H1 (cell line): Measurements from ENCODE around the gene ATF7IP. TPM values are rescaled to one million over a fixed set of nuclear protein-coding genes. Genes with fewer than 3 reads are reported as not detected.
A peak's percentile ranks its signal among the peaks of the same experiment; 100 is the strongest.

Source experiments
- BACH1 ChIP-seq: IDR thresholded peaks from 2 replicates; pipeline ENCODE4 v1.6.1; 2012; ENCODE audit warnings: low read length, improper control_type of control experiment
- JUN ChIP-seq: IDR thresholded peaks from 2 replicates; pipeline ENCODE4 v1.6.1; 2011; ENCODE audit warnings: low read depth, mild to moderate bottlenecking, improper control_type of control experiment, low read length
- MAFK ChIP-seq: IDR thresholded peaks from 2 replicates; pipeline ENCODE4 v1.6.1; 2012; ENCODE audit warnings: low read depth, mild to moderate bottlenecking, improper control_type of control experiment, low read length
- NANOG ChIP-seq: IDR thresholded peaks from 2 replicates; pipeline ENCODE4 v1.6.1; 2011; ENCODE audit warnings: low read length, low read depth, mild to moderate bottlenecking, inconsistent platforms; ENCODE audit not compliant: insufficient read depth, poor library complexity, severe bottlenecking
- RBBP5 ChIP-seq: IDR thresholded peaks from 2 replicates; pipeline ENCODE4 v1.7.1; 2012; ENCODE audit warnings: low read depth, mild to moderate bottlenecking, inconsistent platforms, low read length, moderate library complexity, borderline replicate concordance
- SIRT6 ChIP-seq: IDR thresholded peaks from one replicate; pipeline ENCODE4 v1.7.1; 2012; ENCODE audit warnings: low read length, inconsistent platforms
- SP1 ChIP-seq: IDR thresholded peaks from 2 replicates; pipeline ENCODE4 v1.6.1; 2011; ENCODE audit warnings: low read depth, low read length
- SUZ12 ChIP-seq: fragments of 200-600 bp; sonication (generic); IDR thresholded peaks from 2 replicates; pipeline ENCODE4 v1.6.1; 2012; ENCODE audit warnings: mild to moderate bottlenecking, inconsistent platforms, low read length, moderate library complexity, mixed read lengths
- polyA plus RNA-seq, 7 experiments: library from polyadenylated mRNA; depleted of rRNA in 3 of 7; stranded (reverse) in 5 of 7; unstranded in 2 of 7; fragments of >200 nt in 5 of 7; fragments of 200-250 nt in 2 of 7; gene quantifications; 1 replicate in 5 of 7; 2 replicates in 1 of 7; 4 replicates in 1 of 7; pipeline versions ENCODE4 v1.2.1 to v1.2.3, GENCODE V29; 2011 to 2013; ENCODE audit warnings: missing spikeins in 2 of 7, mixed read lengths in 2 of 7
- total RNA-seq: library from RNA; stranded (reverse); fragmentation: NEBNext Ultra II Directional; extraction: Animal tissue kit (Norgen Biotek cat#: 25700); gene quantifications from 2 replicates; pipeline ENCODE4 v1.2.1, GENCODE V29; 2021
- TF ChIP-seq, protein P1 (sequence below): IDR thresholded peaks from 2 replicates; pipeline ENCODE4 v1.6.1; 2012; ENCODE audit warnings: inconsistent platforms
- TF ChIP-seq, protein P2 (sequence below): fragments of 300-600 bp; sonication (generic); IDR thresholded peaks from 2 replicates; pipeline ENCODE4 v1.7.1; 2012; ENCODE audit warnings: low read length, moderate library complexity, mild to moderate bottlenecking, inconsistent platforms; ENCODE audit not compliant: insufficient replicate concordance

ATF7IP gene
- total and polyA plus RNA-seq, 2 of the 8 experiments (the other 6 are each of a cell fraction or from before 2014, with no cell fraction given) = 34.2 to 148 TPM

DNA sequence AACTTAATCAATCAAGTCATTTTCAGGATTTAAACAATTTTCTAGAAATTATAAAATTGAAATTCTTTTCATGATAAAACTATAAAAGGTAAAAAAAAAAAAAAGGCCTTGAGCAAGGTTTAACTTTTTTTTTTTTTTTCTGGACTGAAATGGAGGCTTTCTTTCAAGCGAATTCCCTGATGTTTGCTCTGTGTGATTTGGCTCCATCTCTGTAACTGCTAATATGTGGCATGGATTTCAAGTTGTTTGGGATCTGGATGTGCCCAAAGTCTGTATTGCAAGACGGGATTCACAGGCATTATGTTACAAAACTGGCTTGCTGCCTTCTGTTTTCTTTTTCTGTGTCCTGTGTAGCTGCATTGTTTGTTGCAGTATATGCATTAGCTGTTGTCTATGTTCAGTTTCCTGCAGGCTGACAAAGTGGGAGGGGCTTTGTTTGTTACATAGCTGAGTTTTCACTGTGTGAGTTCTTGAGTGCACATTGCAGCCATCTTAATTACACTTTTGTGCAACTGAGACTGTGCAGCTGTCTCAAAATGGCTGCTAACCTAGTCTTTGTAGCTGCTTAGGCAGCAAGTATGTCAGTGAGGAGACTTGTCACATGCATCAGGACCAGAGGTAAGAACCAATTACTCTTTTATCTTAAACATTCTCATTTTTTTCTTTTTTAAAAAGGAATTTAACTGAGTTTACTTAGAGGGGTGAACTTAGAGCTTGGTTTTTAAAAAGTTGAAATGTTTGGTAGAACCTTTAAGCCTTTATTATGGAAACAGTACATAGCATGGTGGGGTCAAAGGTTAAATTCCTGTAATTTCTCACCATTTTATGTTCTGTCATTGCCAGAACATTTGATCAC, 19.5 kb downstream of the ATF7IP start (continued):
- TF ChIP-seq, protein P1, sequence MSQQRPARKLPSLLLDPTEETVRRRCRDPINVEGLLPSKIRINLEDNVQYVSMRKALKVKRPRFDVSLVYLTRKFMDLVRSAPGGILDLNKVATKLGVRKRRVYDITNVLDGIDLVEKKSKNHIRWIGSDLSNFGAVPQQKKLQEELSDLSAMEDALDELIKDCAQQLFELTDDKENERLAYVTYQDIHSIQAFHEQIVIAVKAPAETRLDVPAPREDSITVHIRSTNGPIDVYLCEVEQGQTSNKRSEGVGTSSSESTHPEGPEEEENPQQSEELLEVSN = no peak
- no peak for TF ChIP-seq MAFK
- no peak for TF ChIP-seq SUZ12
- TF ChIP-seq, protein P2, sequence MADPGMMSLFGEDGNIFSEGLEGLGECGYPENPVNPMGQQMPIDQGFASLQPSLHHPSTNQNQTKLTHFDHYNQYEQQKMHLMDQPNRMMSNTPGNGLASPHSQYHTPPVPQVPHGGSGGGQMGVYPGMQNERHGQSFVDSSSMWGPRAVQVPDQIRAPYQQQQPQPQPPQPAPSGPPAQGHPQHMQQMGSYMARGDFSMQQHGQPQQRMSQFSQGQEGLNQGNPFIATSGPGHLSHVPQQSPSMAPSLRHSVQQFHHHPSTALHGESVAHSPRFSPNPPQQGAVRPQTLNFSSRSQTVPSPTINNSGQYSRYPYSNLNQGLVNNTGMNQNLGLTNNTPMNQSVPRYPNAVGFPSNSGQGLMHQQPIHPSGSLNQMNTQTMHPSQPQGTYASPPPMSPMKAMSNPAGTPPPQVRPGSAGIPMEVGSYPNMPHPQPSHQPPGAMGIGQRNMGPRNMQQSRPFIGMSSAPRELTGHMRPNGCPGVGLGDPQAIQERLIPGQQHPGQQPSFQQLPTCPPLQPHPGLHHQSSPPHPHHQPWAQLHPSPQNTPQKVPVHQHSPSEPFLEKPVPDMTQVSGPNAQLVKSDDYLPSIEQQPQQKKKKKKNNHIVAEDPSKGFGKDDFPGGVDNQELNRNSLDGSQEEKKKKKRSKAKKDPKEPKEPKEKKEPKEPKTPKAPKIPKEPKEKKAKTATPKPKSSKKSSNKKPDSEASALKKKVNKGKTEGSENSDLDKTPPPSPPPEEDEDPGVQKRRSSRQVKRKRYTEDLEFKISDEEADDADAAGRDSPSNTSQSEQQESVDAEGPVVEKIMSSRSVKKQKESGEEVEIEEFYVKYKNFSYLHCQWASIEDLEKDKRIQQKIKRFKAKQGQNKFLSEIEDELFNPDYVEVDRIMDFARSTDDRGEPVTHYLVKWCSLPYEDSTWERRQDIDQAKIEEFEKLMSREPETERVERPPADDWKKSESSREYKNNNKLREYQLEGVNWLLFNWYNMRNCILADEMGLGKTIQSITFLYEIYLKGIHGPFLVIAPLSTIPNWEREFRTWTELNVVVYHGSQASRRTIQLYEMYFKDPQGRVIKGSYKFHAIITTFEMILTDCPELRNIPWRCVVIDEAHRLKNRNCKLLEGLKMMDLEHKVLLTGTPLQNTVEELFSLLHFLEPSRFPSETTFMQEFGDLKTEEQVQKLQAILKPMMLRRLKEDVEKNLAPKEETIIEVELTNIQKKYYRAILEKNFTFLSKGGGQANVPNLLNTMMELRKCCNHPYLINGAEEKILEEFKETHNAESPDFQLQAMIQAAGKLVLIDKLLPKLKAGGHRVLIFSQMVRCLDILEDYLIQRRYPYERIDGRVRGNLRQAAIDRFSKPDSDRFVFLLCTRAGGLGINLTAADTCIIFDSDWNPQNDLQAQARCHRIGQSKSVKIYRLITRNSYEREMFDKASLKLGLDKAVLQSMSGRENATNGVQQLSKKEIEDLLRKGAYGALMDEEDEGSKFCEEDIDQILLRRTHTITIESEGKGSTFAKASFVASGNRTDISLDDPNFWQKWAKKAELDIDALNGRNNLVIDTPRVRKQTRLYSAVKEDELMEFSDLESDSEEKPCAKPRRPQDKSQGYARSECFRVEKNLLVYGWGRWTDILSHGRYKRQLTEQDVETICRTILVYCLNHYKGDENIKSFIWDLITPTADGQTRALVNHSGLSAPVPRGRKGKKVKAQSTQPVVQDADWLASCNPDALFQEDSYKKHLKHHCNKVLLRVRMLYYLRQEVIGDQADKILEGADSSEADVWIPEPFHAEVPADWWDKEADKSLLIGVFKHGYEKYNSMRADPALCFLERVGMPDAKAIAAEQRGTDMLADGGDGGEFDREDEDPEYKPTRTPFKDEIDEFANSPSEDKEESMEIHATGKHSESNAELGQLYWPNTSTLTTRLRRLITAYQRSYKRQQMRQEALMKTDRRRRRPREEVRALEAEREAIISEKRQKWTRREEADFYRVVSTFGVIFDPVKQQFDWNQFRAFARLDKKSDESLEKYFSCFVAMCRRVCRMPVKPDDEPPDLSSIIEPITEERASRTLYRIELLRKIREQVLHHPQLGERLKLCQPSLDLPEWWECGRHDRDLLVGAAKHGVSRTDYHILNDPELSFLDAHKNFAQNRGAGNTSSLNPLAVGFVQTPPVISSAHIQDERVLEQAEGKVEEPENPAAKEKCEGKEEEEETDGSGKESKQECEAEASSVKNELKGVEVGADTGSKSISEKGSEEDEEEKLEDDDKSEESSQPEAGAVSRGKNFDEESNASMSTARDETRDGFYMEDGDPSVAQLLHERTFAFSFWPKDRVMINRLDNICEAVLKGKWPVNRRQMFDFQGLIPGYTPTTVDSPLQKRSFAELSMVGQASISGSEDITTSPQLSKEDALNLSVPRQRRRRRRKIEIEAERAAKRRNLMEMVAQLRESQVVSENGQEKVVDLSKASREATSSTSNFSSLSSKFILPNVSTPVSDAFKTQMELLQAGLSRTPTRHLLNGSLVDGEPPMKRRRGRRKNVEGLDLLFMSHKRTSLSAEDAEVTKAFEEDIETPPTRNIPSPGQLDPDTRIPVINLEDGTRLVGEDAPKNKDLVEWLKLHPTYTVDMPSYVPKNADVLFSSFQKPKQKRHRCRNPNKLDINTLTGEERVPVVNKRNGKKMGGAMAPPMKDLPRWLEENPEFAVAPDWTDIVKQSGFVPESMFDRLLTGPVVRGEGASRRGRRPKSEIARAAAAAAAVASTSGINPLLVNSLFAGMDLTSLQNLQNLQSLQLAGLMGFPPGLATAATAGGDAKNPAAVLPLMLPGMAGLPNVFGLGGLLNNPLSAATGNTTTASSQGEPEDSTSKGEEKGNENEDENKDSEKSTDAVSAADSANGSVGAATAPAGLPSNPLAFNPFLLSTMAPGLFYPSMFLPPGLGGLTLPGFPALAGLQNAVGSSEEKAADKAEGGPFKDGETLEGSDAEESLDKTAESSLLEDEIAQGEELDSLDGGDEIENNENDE = peak; percentile 51
- TF ChIP-seq JUN = no peak
- TF ChIP-seq SIRT6 = no peak
- no peak for TF ChIP-seq NANOG
- no peak for TF ChIP-seq BACH1
- TF ChIP-seq RBBP5 = no peak
- peak; percentile 99 for TF ChIP-seq SP1
